A375 (cell line): ENCODE data around the gene EMILIN2. TPM values are rescaled to one million over a fixed set of nuclear protein-coding genes. Genes with fewer than 3 reads are reported as not detected.

Experiments
- total RNA-seq: library from RNA; depleted of rRNA; stranded (reverse); fragments of >200 nt; shearing (Covaris generic); gene quantifications from 2 replicates; pipeline ENCODE4 v1.2.3, GENCODE V29; 2014; rRNA removed

EMILIN2 gene
- 23.2 and 28.2 TPM in 2 replicates for total RNA-seq

GRCh38 chr18:2846636-2847316 lies at the start of gene EMILIN2:
TSS of gene EMILIN2 (plus strand) at chr18:2847006. CDS start at chr18:2847189, 183 bp downstream.

Other genes starting within 250 kb of the EMILIN2 start
- gene SMCHD1, start 191.3 kb upstream of the EMILIN2 start, total RNA-seq, result 42.6 and 48.3 TPM in 2 replicates
- gene LPIN2, start 166.1 kb downstream of the EMILIN2 start, total RNA-seq, result 14.0 and 15.3 TPM in 2 replicates